Left cardiac atrium (tissue), 4 donors: ENCODE measurements around the gene MAGI1. TPM values are rescaled to one million over a fixed set of nuclear protein-coding genes. Genes with fewer than 3 reads are reported as not detected.
A peak's percentile ranks its signal among the peaks of the same experiment; 100 is the strongest.

Experiments
- ATAC-seq, 2 donors: fragments of 200-7000 bp; cut with Tn5 transposase; one replicate each; pipeline ENCODE4 v1.9.1; 2020; ENCODE audit warnings: mild to moderate bottlenecking in 2 of 2, moderate library complexity in 2 of 2
- DNase-seq: peaks from one replicate; pipeline ENCODE4 v3.0.0-alpha.2; 2020
- intact Hi-C, 2 donors: fragments of 100-400 bp; cut with DNase I; formaldehyde crosslinking; loops; one replicate each; pipeline versions ENCODE4 v1.14.1 to v1.15.1; 2022 to 2023
- total RNA-seq, 2 donors: library from RNA; stranded (reverse); fragmentation: NEBNext Ultra II Directional; extraction: Animal tissue kit (Norgen Biotek cat#: 25700); gene quantifications; one replicate each; pipeline ENCODE4 v1.2.1, GENCODE V29; 2021
- donor health status: DM: no; HTN: yes; CAD: no.
- donor health status: DM: no; HTN: yes; CAD: no; lungs with severe emphysema.
- donor health status: DM: yes; HTN: yes; CAD: no.
- donor health status: Dilated cardiomyopathy.

The MAGI1 gene
- total RNA-seq, 2 donors from 2014 or later: 27.7 to 30.0 TPM

DNA sequence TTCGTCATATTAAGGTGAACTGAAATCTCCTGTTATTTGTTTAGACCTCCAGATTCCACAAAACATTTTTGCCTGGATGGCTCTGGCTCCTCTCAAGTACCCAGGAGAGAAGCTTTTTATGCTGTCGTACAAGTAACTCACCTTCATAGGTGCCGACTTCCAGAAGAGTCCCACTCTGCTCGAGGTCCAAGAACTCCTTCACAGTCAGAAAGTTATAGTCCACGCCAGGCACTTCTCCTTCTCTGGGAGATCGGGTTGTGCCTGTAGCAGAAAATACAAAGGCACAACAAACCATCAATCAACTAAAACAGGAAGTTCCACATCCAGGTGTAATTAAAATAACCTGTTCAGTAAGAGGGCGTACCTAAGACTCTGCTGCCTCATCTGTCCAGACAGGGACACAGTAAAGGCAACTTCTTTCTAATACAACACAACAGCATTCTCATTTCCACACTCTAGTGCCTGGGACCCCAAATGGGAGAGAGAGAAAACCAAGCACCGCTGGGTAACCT, 545.3 kb downstream of the MAGI1 start:
- intact Hi-C loops: no loop called here
- ATAC-seq (no peak), DNase-seq (no peak)

DNA sequence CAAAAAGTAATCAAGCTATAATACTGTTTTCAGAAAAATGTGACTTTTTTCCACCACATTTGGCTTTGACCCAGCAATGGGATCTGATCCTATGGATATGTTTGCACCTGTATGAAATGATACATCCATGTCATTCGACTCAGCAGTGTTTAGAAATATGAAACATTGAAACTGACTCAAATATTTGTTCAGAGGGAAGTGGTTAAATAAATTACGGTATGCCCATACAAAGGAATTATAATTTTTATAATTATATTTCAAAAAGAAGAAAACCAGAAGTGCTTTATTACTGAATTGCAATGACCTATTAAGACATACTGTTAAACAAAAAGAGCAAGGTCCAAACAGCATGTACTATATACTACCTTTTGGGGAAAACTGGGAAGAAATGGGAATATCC, 546.5 kb downstream of the MAGI1 start:
- no peak for ATAC-seq
- DNase-seq: no peak
- intact Hi-C loops: no loop called here

DNA sequence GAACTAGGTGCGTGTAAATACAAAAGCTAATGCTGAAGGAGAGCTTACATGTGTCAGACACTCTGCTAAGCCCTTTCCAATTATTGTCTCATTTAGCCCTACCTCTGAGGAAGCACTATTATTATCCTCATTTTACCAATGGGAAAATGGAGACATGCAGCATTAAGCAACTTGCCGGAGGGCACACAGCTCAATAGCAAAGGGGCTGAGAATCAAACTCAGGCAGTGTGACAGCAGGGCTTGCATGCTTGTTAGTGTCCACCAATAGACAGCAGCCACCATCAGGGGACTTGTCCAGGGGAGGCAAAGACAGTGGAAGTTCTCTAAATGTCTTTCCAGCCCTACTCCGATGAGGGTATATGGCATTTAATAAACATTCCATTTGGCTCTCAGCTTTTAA, 548.6 kb downstream of the MAGI1 start:
- ATAC-seq: no peak
- intact Hi-C loops: no loop called here
- no peak for DNase-seq

DNA sequence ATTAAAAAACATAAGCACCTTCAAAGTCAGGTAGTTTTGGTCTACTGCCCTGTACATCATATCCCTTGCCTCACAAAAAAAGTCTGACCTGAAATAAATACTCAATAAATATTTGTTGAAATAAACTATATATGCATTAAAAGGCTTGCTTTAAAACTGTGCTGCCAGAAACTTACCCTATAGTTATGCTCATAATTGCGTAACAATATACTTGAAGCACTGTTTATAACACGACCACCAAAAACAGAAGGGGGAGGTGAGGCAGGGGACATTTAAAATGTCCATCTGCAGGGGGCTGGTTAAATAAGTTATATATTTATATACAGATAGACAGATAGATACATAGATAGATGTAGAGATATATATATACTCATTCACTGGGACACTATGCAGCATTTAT, 549.5 kb downstream of the MAGI1 start:
- ATAC-seq (no peak), DNase-seq (no peak)
- intact Hi-C loops: no loop called here

DNA sequence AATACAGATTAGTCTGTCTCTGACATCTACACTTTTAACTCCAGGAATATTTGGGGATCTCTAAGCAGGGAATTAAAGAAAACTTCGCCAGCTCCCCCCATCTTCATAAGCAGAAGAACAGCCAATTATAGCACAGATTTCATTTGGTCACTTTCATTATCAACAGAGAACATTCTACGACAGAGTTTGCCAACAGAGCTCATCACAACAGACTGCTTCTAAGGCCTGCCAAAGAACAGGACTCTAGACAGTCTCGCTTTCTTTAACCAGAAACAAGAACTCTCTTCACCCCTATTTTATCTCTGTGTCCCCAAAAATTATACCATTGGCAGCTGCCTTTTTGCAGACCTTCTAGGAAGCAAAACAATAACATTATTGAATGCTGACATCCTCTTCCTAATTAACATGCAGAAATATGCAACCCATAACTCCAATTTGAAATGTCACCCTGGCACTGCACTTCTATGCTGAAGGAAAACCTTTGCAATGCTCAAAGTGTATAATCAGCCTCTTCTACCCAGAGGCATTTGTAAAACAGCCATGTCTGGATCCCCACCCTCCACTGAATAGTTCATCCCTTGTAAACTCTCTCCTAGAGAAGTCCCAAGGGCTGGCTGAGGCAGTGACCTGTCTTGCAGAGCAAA, 552.8 kb downstream of the MAGI1 start:
- intact Hi-C loops: no loop called here
- ATAC-seq: peak; percentile 63 to 67
- DNase-seq: no peak

DNA sequence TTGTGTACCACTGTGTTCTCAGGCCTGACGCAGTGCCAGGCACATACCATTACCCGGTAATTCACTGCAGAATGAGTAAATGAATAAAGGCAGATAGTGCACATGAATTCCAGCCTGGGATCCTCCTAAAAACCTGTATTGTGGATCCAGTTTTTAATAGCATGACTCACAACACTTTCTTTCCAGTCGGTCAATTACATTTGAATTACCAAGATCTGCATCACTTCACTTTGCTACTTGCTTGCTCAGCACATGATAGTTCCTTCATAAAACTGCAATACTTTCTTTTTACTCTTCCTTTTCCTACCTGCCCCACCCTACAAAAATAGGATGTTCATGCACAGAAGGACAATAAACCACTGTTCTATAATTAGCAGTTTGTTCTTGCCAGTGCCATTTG, 553.8 kb downstream of the MAGI1 start:
- intact Hi-C loops: no loop called here
- DNase-seq: no peak
- ATAC-seq: no peak

DNA sequence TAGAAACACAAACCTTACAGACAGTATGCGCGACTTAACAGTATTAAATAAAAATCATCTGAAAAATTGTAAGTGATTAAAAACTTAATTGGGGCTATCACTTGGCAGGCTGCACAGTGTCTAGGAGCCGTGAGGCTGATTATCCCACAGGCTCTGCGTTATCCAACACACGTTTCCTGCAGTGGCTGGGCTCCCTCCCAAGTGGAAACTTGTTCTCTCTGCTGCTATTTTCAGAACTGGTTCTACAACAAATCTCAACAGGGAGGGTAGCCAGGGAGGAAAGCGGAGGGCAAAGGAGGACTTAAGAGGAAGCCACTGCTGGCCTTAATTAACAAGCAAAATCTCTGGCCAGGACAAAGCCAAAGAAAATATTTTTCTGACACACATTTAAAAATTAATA, 555.2 kb downstream of the MAGI1 start:
- intact Hi-C loops: no loop called here
- ATAC-seq (peak; percentile 93 to 94), DNase-seq (peak; percentile 77)

DNA sequence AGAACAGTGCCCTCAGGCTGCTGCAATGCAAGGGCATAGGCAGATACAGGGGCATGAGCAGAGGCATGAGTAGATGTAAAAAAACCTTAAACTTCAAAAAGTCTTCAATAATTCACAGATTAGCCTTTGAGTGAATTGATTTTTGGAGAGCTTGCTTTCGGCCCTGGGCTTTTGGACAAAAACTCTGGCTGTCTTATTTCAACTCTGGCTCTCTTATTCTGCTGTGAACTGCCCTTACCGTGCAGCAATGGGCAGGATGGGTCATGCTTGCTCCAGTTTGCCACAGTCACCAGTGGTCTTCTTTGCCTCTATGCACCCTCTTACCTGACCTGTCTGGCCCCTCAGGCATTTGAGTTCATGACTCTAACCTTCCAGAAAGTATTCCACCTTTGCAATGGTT, 555.7 kb downstream of the MAGI1 start:
- ATAC-seq: peak; percentile 9 to 20
- intact Hi-C loops: no loop called here

DNA sequence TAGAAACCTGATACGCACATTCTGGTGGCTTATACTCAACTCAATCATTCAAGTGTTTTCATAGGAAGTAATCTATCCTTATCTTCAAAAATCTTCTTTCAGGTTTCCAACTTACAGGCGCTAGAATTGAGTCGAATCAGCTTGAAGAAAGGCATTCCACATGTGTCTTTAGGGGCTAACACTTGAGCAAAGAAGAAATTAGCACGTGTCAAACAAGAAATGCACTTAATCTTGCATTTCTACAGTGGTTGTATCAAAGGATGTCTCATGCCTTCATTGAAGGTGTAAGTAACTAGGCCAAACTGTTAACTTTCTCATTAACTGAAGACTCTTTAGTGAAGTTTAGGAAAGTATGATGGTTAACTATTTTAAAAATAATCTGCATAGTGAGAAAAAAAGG, 557.6 kb downstream of the MAGI1 start:
- DNase-seq: no peak
- intact Hi-C loops: no loop called here
- ATAC-seq: no peak

More for the DNA sequence above, 555.7 kb downstream of the MAGI1 start:
- no peak for DNase-seq

DNA sequence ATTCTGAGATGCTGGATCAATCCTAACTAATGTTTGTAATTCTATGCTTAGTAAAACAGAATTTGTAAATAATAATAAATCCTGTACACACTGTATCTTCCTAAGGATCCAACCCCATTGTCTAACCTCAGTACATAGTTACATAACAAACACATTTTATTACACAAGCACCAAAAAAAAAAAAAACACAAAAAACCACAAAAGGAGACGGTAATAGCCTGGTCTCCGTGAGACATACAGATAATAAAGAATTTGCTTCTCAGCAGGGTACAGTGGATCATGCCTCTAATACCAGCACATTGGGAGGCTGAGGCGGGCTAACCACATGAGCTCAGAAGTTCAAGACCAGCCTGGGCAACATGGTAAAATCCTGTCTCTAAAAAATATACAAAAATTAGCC, 558.7 kb downstream of the MAGI1 start:
- intact Hi-C loops: no loop called here
- DNase-seq: no peak
- no peak for ATAC-seq

DNA sequence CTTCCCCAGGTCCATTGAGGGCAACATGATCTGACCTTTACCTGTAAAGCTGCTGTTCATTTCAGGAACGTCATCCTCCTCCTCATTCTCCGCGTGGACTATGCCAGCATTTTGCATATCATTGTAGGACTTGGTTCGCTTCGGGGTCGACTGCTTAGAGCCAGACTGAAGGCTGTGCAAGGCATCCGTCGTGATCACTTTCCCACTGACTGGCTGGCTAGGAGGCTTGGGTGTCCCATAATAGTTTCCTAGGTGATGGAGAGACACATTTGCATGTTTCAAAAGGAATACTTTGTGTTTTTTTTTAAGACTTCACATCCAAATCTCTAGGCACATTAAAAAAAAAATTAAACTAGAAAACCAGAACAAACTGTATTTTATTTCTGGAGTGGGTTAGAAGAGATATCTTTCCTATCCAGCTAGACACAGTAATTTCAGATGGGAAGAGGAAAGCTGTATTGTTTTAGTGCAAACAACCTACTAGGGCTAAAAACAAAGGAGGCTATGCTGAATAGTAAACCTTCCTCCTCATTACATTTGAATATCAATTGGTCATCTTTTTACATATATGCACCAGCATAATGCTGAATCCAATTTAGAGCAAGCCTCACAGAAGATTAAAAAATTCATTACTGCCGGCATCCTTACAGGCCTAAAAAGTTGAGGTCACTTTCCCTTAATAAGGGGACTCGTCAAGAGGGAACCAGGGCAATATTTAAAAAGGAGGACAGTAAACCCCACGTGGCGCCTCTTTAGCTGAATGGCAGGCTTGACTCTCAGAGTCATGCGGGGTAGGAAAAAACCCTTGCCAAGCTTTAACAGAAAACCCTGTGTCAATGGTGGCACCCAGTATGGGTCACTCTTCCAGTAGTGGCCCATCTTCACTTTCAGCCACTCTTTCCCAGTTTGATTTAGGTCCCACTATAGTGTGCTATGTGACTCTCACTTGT, 559.9 kb downstream of the MAGI1 start:
- intact Hi-C loops: no loop called here
- ATAC-seq (no peak), DNase-seq (no peak)

DNA sequence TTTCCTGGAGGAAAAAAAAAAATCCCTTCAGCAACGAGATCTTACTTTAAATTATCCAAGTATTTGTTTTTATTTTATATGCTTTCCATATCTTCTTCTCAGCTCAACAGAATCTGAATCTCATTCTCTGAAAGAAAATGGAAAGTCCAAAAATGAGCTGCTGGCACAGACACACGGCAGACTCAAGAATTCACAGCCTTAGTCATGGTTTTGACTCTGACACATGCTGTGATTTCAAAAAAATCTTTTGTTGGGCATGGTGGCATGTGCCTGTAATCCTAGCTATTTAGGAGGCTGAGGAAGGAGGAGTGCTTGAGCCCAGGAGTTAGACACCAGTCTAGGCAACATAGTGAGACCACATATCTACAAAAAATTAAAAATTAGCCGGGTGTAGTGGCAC, 565.0 kb downstream of the MAGI1 start:
- intact Hi-C loops: no loop called here

DNA sequence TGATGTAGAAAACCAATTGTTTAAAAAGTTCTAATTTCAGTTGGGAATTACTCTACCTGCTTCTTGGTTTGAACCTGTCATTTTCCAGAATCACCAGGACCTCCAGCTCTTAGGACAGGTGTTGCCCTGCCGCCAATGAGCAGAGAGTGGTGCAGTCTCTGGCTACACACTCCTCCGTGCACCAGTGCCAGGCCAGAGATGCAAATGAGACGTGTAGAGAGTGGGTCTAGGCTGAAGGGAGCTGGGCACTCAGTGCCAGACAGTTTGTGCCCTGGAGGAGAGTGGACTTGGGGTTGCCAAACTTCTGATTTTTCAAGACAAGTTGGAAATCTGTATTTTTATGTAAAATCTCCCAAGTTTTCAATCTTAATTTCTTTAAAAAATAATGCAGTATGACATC, 566.2 kb downstream of the MAGI1 start:
- no peak for ATAC-seq
- intact Hi-C loops: no loop called here
- no peak for DNase-seq

More for the DNA sequence above, 565.0 kb downstream of the MAGI1 start:
- no peak for DNase-seq
- peak in 1 of 2 donors; percentile 33 for ATAC-seq

DNA sequence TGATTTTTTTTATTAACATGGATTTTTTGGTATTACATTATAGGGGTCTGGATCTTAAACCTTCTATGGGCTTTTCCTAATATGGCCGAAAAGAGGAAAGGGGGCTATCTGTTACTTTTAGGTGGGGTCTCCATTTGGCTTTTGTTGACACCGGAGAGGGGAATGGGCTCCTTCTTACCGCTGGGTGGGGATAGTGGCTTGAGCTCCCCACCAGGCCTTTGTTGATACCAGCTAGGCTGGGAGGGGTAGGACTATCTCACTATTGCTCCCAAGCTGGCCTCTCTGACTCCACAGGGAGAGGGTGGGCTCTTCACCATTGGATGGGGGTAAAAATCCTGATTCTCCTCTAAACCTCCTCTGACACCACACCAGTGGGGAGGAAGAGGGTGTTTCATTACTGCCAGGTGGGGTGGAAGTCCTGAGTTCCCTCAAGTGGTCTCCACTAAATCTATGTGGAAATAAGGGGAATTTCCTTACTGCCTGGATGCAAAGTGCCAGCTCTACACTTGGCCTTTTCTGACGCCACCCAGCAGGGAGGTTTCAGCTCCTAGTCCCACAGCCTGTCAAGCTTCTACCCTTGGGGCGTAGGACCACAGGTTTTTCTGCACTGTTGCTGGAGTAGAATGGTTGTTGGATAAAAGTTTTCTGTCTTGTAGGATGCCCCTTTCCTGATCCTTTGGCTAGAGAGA, 572.3 kb downstream of the MAGI1 start:
- intact Hi-C loops: no loop called here
- no peak for ATAC-seq
- no peak for DNase-seq

DNA sequence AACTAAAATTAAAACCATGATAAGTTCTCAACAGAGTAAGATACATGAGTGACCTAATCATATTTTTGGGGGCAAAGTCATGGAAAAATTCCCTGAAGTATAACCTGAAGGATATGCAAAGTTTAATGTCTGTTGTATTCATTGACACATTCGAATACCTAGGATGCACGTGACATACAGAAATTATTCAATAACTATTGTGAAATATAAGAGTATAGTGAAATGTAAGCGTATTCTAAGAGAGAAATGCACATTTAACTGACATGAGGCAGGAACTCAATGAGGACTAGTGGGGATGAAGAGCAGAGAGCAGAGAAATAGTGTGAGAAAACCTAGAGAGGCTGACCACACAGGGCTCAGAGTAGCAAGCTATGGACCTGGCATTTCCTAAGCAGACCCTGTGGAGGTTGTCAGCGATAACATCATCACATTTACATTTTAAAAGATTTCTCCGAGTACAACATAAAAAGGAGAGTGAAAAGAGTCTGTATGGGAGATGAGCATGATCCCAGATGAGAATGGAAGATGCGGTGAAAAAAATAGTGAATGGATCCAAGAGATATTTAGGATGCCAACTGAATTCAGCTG, 588.8 kb downstream of the MAGI1 start:
- intact Hi-C loops: no loop called here
- no peak for DNase-seq
- no peak for ATAC-seq

DNA sequence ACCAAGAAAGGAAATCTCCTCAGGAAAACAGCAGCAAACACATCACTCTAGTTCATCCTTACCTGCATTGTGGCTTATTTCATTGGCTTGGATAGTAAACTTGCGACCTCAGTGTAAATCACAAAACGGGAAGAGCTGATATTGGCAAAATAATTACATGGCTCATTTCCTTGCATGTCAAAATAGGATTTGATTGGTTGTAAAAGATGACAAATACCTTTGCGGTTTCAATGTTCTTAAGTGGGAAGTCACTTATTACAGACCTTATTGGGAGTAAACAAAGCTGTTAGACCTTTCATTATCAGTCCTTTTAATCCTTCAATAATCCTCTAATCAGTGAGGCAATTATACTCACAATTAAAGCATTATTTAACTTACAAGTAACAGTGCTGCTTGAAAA, 590.6 kb downstream of the MAGI1 start:
- DNase-seq (no peak), ATAC-seq (no peak)
- intact Hi-C loops: no loop called here

DNA sequence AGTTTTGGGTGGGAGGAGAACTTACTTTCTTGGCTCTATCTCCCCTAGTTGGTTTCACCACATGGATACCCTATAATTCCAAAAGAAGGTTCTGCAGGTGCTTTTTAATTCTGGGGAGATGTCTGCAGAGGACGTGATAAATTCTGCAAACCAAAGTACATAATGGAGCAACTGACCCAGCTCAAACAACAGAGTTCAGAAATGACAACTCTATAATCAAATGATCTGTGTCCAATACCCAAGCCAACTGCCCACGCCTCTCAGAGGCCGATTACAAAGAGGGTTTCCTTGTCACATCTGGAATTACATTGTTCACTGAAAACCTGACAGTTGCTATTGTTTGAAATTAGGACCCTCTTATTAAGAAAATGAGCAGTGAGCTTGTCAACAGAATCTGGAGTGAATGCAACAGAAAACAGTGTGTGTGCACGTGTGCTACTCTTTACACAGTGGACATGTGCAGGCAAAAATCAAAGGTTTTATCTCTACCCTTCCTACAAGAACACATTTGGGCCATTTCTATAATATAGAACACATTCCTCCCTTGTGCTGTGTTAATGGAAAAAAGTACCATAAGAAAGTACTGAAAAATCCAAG, 593.0 kb downstream of the MAGI1 start:
- intact Hi-C loops: no loop called here
- ATAC-seq (no peak), DNase-seq (no peak)

DNA sequence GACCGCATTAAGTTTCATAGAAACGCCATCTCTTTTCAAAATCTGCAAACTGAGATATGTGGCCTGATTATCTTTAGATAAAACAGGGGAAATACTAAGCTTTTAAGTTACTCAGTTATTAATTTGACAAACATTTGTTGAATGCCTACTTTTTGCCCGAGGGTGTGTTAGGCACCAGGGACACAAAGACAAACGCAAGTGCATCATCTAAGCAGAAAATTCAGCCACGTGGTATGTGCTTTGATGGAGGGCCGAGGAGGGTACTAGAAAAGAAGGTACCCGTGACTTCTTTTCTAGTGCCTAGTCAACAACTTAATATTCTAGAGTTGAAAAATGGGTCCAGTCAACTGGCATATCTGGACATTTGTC, 594.3 kb downstream of the MAGI1 start:
- ATAC-seq: no peak
- DNase-seq: no peak
- intact Hi-C loops: loop anchor here in 1 of 2 donors (5.0 kb wide), 1 partner anchor 288 kb away; no protein-coding TSS in a partner anchor
